Activated CD8-positive, alpha-beta T cell treated with anti-CD3 and anti-CD28 coated beads for 36 hours (primary cell): Measurements from ENCODE around the gene CCDC71. TPM values are rescaled to one million over a fixed set of nuclear protein-coding genes. Genes with fewer than 3 reads are reported as not detected.

ENCODE experiments used
- ATAC-seq: fragments of 200-7000 bp; cut with Tn5 transposase; one replicate; pipeline ENCODE4 v1.10.0; 2021; ENCODE audit warnings: mild to moderate bottlenecking, moderate library complexity
- CTCF ChIA-PET: fragments of 350-600 bp; sonication (Branson Sonifier 250); formaldehyde crosslinking; loops from one replicate; lab custom pipeline; 2021; ENCODE audit warnings: antibody characterized with exemption; lab: Charles Lee
- POLR2A ChIA-PET: fragments of 350-600 bp; sonication (Branson Sonifier 250); formaldehyde crosslinking; loops from one replicate; lab custom pipeline; 2021; ENCODE audit warnings: antibody characterized with exemption; lab: Charles Lee
- DNase-seq: peaks from one replicate; pipeline ENCODE4 v3.0.0-alpha.2; 2020
- H3K27ac Mint-ChIP-seq: one replicate; pipeline ENCODE4 v1.8.0; 2021; ENCODE audit warnings: mild to moderate bottlenecking, mixed read lengths
- H3K27me3 Mint-ChIP-seq: one replicate; pipeline ENCODE4 v1.8.0; 2021; ENCODE audit warnings: mixed read lengths
- H3K36me3 Mint-ChIP-seq: one replicate; pipeline ENCODE4 v1.8.0; 2021; ENCODE audit warnings: low read depth, mixed read lengths
- H3K4me1 Mint-ChIP-seq: one replicate; pipeline ENCODE4 v1.8.0; 2021; ENCODE audit warnings: low read depth, mixed read lengths
- H3K4me3 Mint-ChIP-seq: one replicate; pipeline ENCODE4 v1.8.0; 2021; ENCODE audit warnings: mild to moderate bottlenecking, moderate library complexity, mixed read lengths
- H3K9me3 Mint-ChIP-seq: one replicate; pipeline ENCODE4 v1.8.0; 2021; ENCODE audit warnings: mixed read lengths
- intact Hi-C: fragments of 100-400 bp; cut with micrococcal nuclease; formaldehyde crosslinking; loops from one replicate; pipeline ENCODE4 v1.10.0; 2022
- total RNA-seq, 2 experiments: library from RNA; stranded (reverse); gene quantifications; one replicate each; pipeline ENCODE4 v1.2.3, GENCODE V29; 2021
- TF ChIP-seq, protein P1 (sequence below): fragments of 200-600 bp; IDR thresholded peaks from one replicate; pipeline ENCODE4 v1.8.0; 2022; ENCODE audit warnings: antibody characterized with exemption, mild to moderate bottlenecking

CCDC71 gene
- total RNA-seq: 10 to 100 TPM; 18.1 to 18.7 TPM

DNA sequence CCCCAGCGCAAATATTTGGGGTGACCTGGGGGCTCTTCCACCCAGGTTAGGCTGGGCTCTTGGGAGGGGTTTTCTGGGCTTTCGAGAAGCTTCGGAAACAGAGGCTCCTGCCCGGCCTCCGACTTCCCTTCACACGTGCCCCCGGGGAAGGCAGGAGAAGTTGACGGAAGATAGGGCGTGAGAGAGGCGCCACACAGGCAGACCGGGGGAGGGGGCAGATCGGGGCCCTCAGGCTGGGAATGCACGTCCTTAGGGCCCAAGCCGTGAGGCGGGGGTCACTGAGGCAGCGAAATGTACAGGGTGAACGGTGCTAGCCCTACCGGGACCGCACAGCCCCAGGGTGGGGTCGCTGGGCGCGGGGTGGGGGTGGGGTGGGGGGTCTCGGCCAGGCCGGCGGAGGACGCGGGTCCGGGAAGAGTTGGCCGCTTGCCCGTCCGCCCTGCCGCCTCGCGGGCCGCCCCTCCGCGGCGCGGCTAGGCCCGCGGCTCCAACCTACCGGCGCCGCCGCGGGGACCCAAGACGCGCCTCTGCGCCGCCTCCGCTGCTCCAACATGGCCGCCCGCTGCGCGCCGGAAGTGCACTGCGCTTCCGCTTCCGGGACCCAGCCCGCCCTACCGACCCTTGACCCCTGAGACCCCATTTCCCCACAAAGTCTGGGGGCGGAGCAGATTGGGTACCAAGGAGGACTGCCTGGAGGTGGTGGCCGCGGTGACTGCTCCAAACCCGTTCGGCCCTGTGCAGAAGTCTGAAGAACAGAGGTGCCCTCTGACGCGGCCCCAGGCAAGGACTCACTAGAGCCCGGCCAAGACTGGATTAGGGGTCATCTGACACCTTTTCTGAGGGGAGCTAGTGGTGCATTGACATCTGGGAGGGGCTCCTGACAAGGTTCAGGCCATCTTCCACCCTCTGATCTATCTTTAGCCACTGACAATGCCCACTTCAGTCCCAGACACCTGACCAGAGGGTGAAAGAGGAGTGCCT, at the start of gene CCDC71:
Gene CCDC71, minus strand, starts transcription at position 561 of the 981 bp plus-strand sequence. CDS start 2,123 bp downstream, outside the sequence.
- intact Hi-C loops: no loop called here
- Mint-ChIP-seq H3K36me3 (peaks cover 27% of the 10 kb centered on the region), H3K9me3 (no peaks in the 10 kb centered on the region), H3K4me3 (peak within 1 kb of the TSS; percentile 90), H3K27me3 (no peaks in the 10 kb centered on the region), H3K27ac (peak within 1 kb of the TSS; percentile 93), H3K4me1 (peaks cover 50% of the 10 kb centered on the region)
- ChIA-PET CTCF (interaction anchor here (1.1 kb wide), 1 partner anchor 284 kb away, joined by 4 read pairs; no protein-coding TSS in a partner anchor), POLR2A (interaction anchor here (0.7 to 1.2 kb wide), 4 partner anchors 31 to 145 kb away, joined by 3 to 4 read pairs (median 3); partner anchors contain the start of gene QRICH1)
- ATAC-seq (peak; percentile 81), DNase-seq (peak; percentile 87)
- TF ChIP-seq, protein P1, sequence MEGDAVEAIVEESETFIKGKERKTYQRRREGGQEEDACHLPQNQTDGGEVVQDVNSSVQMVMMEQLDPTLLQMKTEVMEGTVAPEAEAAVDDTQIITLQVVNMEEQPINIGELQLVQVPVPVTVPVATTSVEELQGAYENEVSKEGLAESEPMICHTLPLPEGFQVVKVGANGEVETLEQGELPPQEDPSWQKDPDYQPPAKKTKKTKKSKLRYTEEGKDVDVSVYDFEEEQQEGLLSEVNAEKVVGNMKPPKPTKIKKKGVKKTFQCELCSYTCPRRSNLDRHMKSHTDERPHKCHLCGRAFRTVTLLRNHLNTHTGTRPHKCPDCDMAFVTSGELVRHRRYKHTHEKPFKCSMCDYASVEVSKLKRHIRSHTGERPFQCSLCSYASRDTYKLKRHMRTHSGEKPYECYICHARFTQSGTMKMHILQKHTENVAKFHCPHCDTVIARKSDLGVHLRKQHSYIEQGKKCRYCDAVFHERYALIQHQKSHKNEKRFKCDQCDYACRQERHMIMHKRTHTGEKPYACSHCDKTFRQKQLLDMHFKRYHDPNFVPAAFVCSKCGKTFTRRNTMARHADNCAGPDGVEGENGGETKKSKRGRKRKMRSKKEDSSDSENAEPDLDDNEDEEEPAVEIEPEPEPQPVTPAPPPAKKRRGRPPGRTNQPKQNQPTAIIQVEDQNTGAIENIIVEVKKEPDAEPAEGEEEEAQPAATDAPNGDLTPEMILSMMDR: no peak

GRCh38 chr3:49213998-49214397, 47.9 kb upstream of the CCDC71 start:
- Mint-ChIP-seq H3K27ac (no peak overlapping the region), H3K9me3 (no peaks in the 10 kb centered on the region), H3K4me1 (no peaks in the 10 kb centered on the region), H3K4me3 (no peak overlapping the region), H3K27me3 (no peaks in the 10 kb centered on the region), H3K36me3 (no peaks in the 10 kb centered on the region)
- CTCF ChIA-PET: no interaction called here
- TF ChIP-seq, protein P1: no peak
- intact Hi-C loops: no loop called here
- POLR2A ChIA-PET: no interaction called here
- no peak for DNase-seq
- no peak for ATAC-seq

- Mint-ChIP-seq H3K27ac (no peak overlapping the region), H3K27me3 (no peaks in the 10 kb centered on the region), H3K4me1 (no peaks in the 10 kb centered on the region), H3K36me3 (no peaks in the 10 kb centered on the region), H3K9me3 (no peaks in the 10 kb centered on the region), H3K4me3 (no peak overlapping the region)
- TF ChIP-seq, protein P1: no peak
- intact Hi-C loops: no loop called here
- POLR2A ChIA-PET: no interaction called here
- DNase-seq (no peak), ATAC-seq (no peak)
- CTCF ChIA-PET: no interaction called here
Observed at GRCh38 chr3:49213541-49213943, 47.4 kb upstream of the CCDC71 start.

GRCh38 chr3:49199900-49200281, 33.8 kb upstream of the CCDC71 start:
- Mint-ChIP-seq H3K27me3 (peaks cover 14% of the 10 kb centered on the region), H3K27ac (no peak overlapping the region), H3K9me3 (no peaks in the 10 kb centered on the region), H3K36me3 (no peaks in the 10 kb centered on the region), H3K4me1 (no peaks in the 10 kb centered on the region), H3K4me3 (no peak overlapping the region)
- DNase-seq (no peak), ATAC-seq (no peak)
- TF ChIP-seq, protein P1: no peak
- intact Hi-C loops: no loop called here
- ChIA-PET POLR2A (no interaction called here), CTCF (no interaction called here)
